ENCODE data around the gene ZNF534. TPM values are rescaled to one million over a fixed set of nuclear protein-coding genes. Genes with fewer than 3 reads are reported as not detected.
A peak's percentile ranks its signal among the peaks of the same experiment; 100 is the strongest.

The ZNF534 gene
- total and polyA plus RNA-seq, 2 of the 13 experiments (the other 11 are each of a cell fraction or from before 2014, with no cell fraction given) = 0.04 to 0.08 TPM

DNA sequence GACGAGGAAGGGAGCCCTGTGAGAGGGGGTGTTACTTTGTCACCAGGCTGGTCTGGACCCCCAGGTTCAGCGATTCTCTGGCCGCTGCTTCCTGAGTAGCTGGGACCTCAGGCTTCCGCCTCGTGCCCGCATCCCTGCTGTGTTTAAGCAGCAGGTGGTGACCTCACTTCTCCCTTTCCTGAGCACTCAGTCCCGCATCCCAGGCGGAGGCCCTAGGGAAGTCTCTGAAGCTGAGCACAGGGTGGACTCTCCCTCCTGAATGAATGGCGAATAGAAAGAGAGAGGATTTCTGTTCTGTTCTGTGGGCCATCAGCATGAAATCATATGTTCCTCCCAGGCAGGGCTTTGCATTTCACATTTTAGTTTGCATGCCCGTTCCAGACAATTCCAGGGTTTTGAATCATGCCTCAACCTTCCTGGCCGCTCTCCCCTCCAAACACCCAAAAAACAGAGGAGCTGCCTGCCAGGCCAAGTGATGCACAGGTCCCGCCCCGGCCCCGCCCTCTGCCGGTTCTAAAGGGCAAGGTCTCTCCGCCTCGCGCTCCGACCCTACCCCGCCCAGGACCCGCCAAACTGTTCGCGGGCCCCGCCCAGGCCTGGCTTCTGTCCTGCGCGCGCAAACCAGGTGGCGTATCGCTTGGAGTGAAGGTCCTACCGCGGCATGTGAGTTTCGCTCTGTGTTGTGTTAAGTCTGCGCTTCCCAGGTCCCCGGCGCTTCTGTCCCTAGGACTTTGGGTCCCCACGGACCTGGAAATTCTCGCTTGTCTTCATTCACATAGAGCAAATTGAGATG lies 63.4 kb downstream of the ZNF534 start:
- POLR2A ChIA-PET = no interaction called here
- Histone ChIP-seq H3K9me3 (ENCODE audit: low read length) (peaks cover 55% of the 10 kb centered on the region), H3K36me3 (replicated peaks in 1 of 2; ENCODE audit: control insufficient read depth in 1 of 2, insufficient read depth in 2 of 2, low read length in 2 of 2) (no peaks in the 10 kb centered on the region), H3K4me1 (ENCODE audit: insufficient read depth, low read length) (no peaks in the 10 kb centered on the region), H3K27ac (ENCODE audit: extremely low read length, insufficient read depth, low read length) (no peak overlapping the region), H4K20me1 (ENCODE audit: insufficient read depth, low read length) (no peaks in the 10 kb centered on the region), H3K79me2 (ENCODE audit: insufficient read depth, low read length) (no peaks in the 10 kb centered on the region), H3K4me2 (ENCODE audit: low read depth, low read length) (no peak overlapping the region), H2AFZ (ENCODE audit: low read length) (no peak overlapping the region), H3K9ac (ENCODE audit: insufficient read depth, low read depth, low read length) (no peak overlapping the region), H3K27me3 (ENCODE audit: control insufficient read depth in 1 of 2, insufficient read depth in 2 of 2, low read length in 2 of 2) (no peaks in the 10 kb centered on the region), H3K4me3 (replicated peaks in 1 of 3; ENCODE audit: insufficient read depth in 1 of 3, low read depth in 2 of 3, low read length in 3 of 3) (no peak overlapping the region)
- CTCF ChIA-PET (ENCODE audit: low intra/inter-chr PET ratio, low total read pairs) = no interaction called here
- 66% methylated on average over 33 of the region's 37 CpGs for WGBS (ENCODE audit: low lambda C conversion rate)
- BruUV-seq (replicated peaks) = no TSS peak
- DNase-seq (ENCODE audit: low spot score) = no peak
- in situ Hi-C loops (cut with HindIII; ENCODE audit: extremely low pct_ligation_motif_present, low pct_unique_long_range_greater_than_20kb) (no loop called here), intact Hi-C loops (cut with micrococcal nuclease; ENCODE audit: unreplicated experiment) (no loop called here)
- FAIRE-seq = no peak
- ATAC-seq = no peak
- no peak for TF ChIP-seq FOXA1 (IDR thresholded peaks at IDR 0.05)
- TF ChIP-seq FOXA1 (CRISPR knock-in tag; IDR thresholded peaks at IDR 0.05) = no peak
- no peak for TF ChIP-seq ARNTL (CRISPR knock-in tag; IDR thresholded peaks at IDR 0.05)
- TF ChIP-seq ZNF232 (CRISPR knock-in tag; IDR thresholded peaks at IDR 0.05; ENCODE audit: borderline replicate concordance) = no peak
- no peak for TF ChIP-seq ZMYM4 (CRISPR knock-in tag; IDR thresholded peaks at IDR 0.05)
- no peak for TF ChIP-seq NCOA2 (CRISPR knock-in tag; IDR thresholded peaks at IDR 0.05)
- TF ChIP-seq, protein P1, sequence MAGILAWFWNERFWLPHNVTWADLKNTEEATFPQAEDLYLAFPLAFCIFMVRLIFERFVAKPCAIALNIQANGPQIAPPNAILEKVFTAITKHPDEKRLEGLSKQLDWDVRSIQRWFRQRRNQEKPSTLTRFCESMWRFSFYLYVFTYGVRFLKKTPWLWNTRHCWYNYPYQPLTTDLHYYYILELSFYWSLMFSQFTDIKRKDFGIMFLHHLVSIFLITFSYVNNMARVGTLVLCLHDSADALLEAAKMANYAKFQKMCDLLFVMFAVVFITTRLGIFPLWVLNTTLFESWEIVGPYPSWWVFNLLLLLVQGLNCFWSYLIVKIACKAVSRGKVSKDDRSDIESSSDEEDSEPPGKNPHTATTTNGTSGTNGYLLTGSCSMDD (CRISPR knock-in tag; IDR thresholded peaks at IDR 0.05) = no peak
- no peak for TF ChIP-seq NFKB2 (CRISPR knock-in tag; IDR thresholded peaks at IDR 0.05; ENCODE audit: borderline replicate concordance)

DNA sequence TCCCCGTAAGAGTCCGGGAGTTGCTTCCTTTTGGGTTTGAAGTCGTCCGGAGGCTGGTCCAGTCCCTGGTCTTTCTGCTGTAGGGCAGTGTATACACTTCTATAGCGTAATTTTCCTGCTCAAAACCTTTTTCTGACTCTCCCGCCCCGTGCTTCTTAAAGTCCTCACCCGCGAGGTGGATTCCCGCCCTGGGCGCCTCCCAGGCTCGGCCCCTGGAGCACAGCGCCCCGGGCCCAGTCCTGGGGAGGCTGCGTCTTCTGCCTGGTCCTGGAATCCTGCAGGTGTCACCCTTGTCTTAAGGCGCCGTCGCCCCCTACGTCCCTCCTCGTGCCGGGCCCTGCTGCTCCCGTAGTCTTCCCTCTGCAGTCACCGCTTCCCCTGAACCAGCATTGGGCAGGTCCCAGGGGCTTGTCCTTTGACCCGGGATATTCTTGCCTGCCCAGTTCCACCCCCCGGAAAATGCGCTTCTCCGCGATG lies 64.1 kb downstream of the ZNF534 start:
- Histone ChIP-seq H3K79me2 (ENCODE audit: insufficient read depth, low read length) (no peaks in the 10 kb centered on the region), H3K4me3 (replicated peaks in 1 of 3; ENCODE audit: insufficient read depth in 1 of 3, low read depth in 2 of 3, low read length in 3 of 3) (no peak overlapping the region), H3K36me3 (replicated peaks in 1 of 2; ENCODE audit: control insufficient read depth in 1 of 2, insufficient read depth in 2 of 2, low read length in 2 of 2) (no peaks in the 10 kb centered on the region), H4K20me1 (ENCODE audit: insufficient read depth, low read length) (no peaks in the 10 kb centered on the region), H3K27me3 (ENCODE audit: control insufficient read depth in 1 of 2, insufficient read depth in 2 of 2, low read length in 2 of 2) (no peaks in the 10 kb centered on the region), H3K9me3 (ENCODE audit: low read length) (peaks cover 54% of the 10 kb centered on the region), H2AFZ (ENCODE audit: low read length) (no peak overlapping the region), H3K27ac (ENCODE audit: extremely low read length, insufficient read depth, low read length) (no peak overlapping the region), H3K4me1 (ENCODE audit: insufficient read depth, low read length) (no peaks in the 10 kb centered on the region), H3K9ac (ENCODE audit: insufficient read depth, low read depth, low read length) (no peak overlapping the region), H3K4me2 (ENCODE audit: low read depth, low read length) (no peak overlapping the region)
- ChIA-PET POLR2A (no interaction called here), CTCF (ENCODE audit: low intra/inter-chr PET ratio, low total read pairs) (no interaction called here)
- in situ Hi-C loops (cut with HindIII; ENCODE audit: extremely low pct_ligation_motif_present, low pct_unique_long_range_greater_than_20kb) (no loop called here), intact Hi-C loops (cut with micrococcal nuclease; ENCODE audit: unreplicated experiment) (no loop called here)
- WGBS (ENCODE audit: low lambda C conversion rate) = 53% methylated on average over 26 of the region's 28 CpGs
- BruUV-seq (replicated peaks) = no TSS peak
- no peak for FAIRE-seq
- TF ChIP-seq SNRNP70 (IDR thresholded peaks at IDR 0.05; ENCODE audit: low read depth, low read length) = no peak
- TF ChIP-seq, protein P2, sequence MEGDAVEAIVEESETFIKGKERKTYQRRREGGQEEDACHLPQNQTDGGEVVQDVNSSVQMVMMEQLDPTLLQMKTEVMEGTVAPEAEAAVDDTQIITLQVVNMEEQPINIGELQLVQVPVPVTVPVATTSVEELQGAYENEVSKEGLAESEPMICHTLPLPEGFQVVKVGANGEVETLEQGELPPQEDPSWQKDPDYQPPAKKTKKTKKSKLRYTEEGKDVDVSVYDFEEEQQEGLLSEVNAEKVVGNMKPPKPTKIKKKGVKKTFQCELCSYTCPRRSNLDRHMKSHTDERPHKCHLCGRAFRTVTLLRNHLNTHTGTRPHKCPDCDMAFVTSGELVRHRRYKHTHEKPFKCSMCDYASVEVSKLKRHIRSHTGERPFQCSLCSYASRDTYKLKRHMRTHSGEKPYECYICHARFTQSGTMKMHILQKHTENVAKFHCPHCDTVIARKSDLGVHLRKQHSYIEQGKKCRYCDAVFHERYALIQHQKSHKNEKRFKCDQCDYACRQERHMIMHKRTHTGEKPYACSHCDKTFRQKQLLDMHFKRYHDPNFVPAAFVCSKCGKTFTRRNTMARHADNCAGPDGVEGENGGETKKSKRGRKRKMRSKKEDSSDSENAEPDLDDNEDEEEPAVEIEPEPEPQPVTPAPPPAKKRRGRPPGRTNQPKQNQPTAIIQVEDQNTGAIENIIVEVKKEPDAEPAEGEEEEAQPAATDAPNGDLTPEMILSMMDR (CRISPR knock-in tag; IDR thresholded peaks at IDR 0.05) = peak; percentile 19; the same call in 1 of the 2 replicates
- no peak for DNase-seq (ENCODE audit: low spot score)
- no peak for ATAC-seq

All from HepG2 (cell line).